Measurements from ENCODE around the gene BEAN1.

GRCh38 chr16:66494916-66495315 is 67.8 kb downstream of the BEAN1 start:
- TF ChIP-seq EZH2 (IDR thresholded peaks at IDR 0.05; ENCODE audit: borderline replicate concordance, insufficient read depth, low read length, poor library complexity, severe bottlenecking) (no peak), EP300 (conservative IDR thresholded peaks at IDR 0.05; ENCODE audit: poor library complexity, severe bottlenecking) (no peak), CTCF (IDR thresholded peaks at IDR 0.05; ENCODE audit: poor library complexity, severe bottlenecking) (no peak), REST (IDR thresholded peaks at IDR 0.05; ENCODE audit: borderline replicate concordance) (no peak), RAD21 (conservative IDR thresholded peaks at IDR 0.05) (no peak), MXI1 (conservative IDR thresholded peaks at IDR 0.05; ENCODE audit: poor library complexity, severe bottlenecking) (no peak), POLR2AphosphoS5 (IDR thresholded peaks at IDR 0.05) (no peak)
